ENCODE data around the gene PPP1R3D.
"Not testable (repeated sequence)": the region's sequence is repeated elsewhere in the genome, so short reads cannot be mapped to it uniquely, and the experiment has no call there.

Gene PPP1R3D

GRCh38 chr20:59966428-59966827, 26.3 kb upstream of the PPP1R3D start:
- no peaks in the 10 kb centered on the region for H3K4me1 ChIP-seq (ENCODE audit: insufficient read depth, low read length)
- H3K27ac ChIP-seq (ENCODE audit: low read length) = no peak overlapping the region
- H3K4me3 ChIP-seq (ENCODE audit: low read length) = no peak overlapping the region
- no peaks in the 10 kb centered on the region for H3K27me3 ChIP-seq (ENCODE audit: insufficient read depth, low read length)
- no peaks in the 10 kb centered on the region for H3K36me3 ChIP-seq (ENCODE audit: insufficient read depth, low read depth, low read length)
- no peak overlapping the region for H3K9ac ChIP-seq (ENCODE audit: low read depth, low read length)
- no peaks in the 10 kb centered on the region for H3K9me3 ChIP-seq (ENCODE audit: insufficient read depth, low read depth, low read length)

- no peaks in the 10 kb centered on the region for H3K4me1 ChIP-seq (ENCODE audit: insufficient read depth, low read length)
- H3K4me3 ChIP-seq (ENCODE audit: low read length) = no peak overlapping the region
- no peak overlapping the region for H3K9ac ChIP-seq (ENCODE audit: low read depth, low read length)
- no peaks in the 10 kb centered on the region for H3K27me3 ChIP-seq (ENCODE audit: insufficient read depth, low read length)
- no peak overlapping the region for H3K27ac ChIP-seq (ENCODE audit: low read length)
- H3K36me3 ChIP-seq (ENCODE audit: insufficient read depth, low read depth, low read length) = no peaks in the 10 kb centered on the region
- H3K9me3 ChIP-seq (ENCODE audit: insufficient read depth, low read depth, low read length) = no peaks in the 10 kb centered on the region
Measured at GRCh38 chr20:59962155-59962554, 22.1 kb upstream of the PPP1R3D start.

GRCh38 chr20:59961423-59961822, 21.3 kb upstream of the PPP1R3D start:
- no peak overlapping the region for H3K27ac ChIP-seq (ENCODE audit: low read length)
- no peak overlapping the region for H3K4me3 ChIP-seq (ENCODE audit: low read length)

GRCh38 chr20:59958626-59959025, 18.5 kb upstream of the PPP1R3D start:
- Histone ChIP-seq H3K27ac (ENCODE audit: low read length) (no peak overlapping the region), H3K9me3 (ENCODE audit: insufficient read depth, low read depth, low read length) (no peaks in the 10 kb centered on the region), H3K4me3 (ENCODE audit: low read length) (no peak overlapping the region), H3K4me1 (ENCODE audit: insufficient read depth, low read length) (no peaks in the 10 kb centered on the region), H3K9ac (ENCODE audit: low read depth, low read length) (no peak overlapping the region), H3K36me3 (ENCODE audit: insufficient read depth, low read depth, low read length) (no peaks in the 10 kb centered on the region), H3K27me3 (ENCODE audit: insufficient read depth, low read length) (no peaks in the 10 kb centered on the region)

More at GRCh38 chr20:59961423-59961822, 21.3 kb upstream of the PPP1R3D start:
- no peak overlapping the region for H3K9ac ChIP-seq (ENCODE audit: low read depth, low read length)
- no peaks in the 10 kb centered on the region for H3K36me3 ChIP-seq (ENCODE audit: insufficient read depth, low read depth, low read length)
- no peaks in the 10 kb centered on the region for H3K27me3 ChIP-seq (ENCODE audit: insufficient read depth, low read length)
- H3K4me1 ChIP-seq (ENCODE audit: insufficient read depth, low read length) = no peaks in the 10 kb centered on the region
- H3K9me3 ChIP-seq (ENCODE audit: insufficient read depth, low read depth, low read length) = no peaks in the 10 kb centered on the region

- Histone ChIP-seq H3K4me3 (ENCODE audit: low read length) (no peak within 1 kb of the TSS), H3K27ac (ENCODE audit: low read length) (no peak within 1 kb of the TSS), H3K36me3 (ENCODE audit: insufficient read depth, low read depth, low read length) (no peaks in the 10 kb centered on the region), H3K9ac (ENCODE audit: low read depth, low read length) (no peak within 1 kb of the TSS), H3K9me3 (ENCODE audit: insufficient read depth, low read depth, low read length) (no peaks in the 10 kb centered on the region), H3K27me3 (ENCODE audit: insufficient read depth, low read length) (no peaks in the 10 kb centered on the region), H3K4me1 (ENCODE audit: insufficient read depth, low read length) (no peaks in the 10 kb centered on the region)
Measured at GRCh38 chr20:59958123-59958522, 18.0 kb upstream of the PPP1R3D start, which contains the start of gene CDH26. CDH26 (plus strand) TSS chr20:59958423; CDS start chr20:59958727, 304 bp downstream.

- H3K36me3 ChIP-seq (ENCODE audit: insufficient read depth, low read depth, low read length); H3K27me3 ChIP-seq (ENCODE audit: insufficient read depth, low read length); H3K9me3 ChIP-seq (ENCODE audit: insufficient read depth, low read depth, low read length); H3K4me3 ChIP-seq (ENCODE audit: low read length); H3K9ac ChIP-seq (ENCODE audit: low read depth, low read length); H3K27ac ChIP-seq (ENCODE audit: low read length); H3K4me1 ChIP-seq (ENCODE audit: insufficient read depth, low read length): not testable (repeated sequence)
Measured at GRCh38 chr20:59957568-59957967, 17.5 kb upstream of the PPP1R3D start.

GRCh38 chr20:59955131-59955796, 15.2 kb upstream of the PPP1R3D start:
- H3K27ac ChIP-seq (ENCODE audit: low read length) = no peak overlapping the region
- no peaks in the 10 kb centered on the region for H3K27me3 ChIP-seq (ENCODE audit: insufficient read depth, low read length)
- no peaks in the 10 kb centered on the region for H3K36me3 ChIP-seq (ENCODE audit: insufficient read depth, low read depth, low read length)
- no peaks in the 10 kb centered on the region for H3K9me3 ChIP-seq (ENCODE audit: insufficient read depth, low read depth, low read length)
- no peaks in the 10 kb centered on the region for H3K4me1 ChIP-seq (ENCODE audit: insufficient read depth, low read length)
- H3K9ac ChIP-seq (ENCODE audit: low read depth, low read length) = no peak overlapping the region
- H3K4me3 ChIP-seq (ENCODE audit: low read length) = no peak overlapping the region

- Histone ChIP-seq H3K27ac (ENCODE audit: low read length) (no peak overlapping the region), H3K36me3 (ENCODE audit: insufficient read depth, low read depth, low read length) (no peaks in the 10 kb centered on the region), H3K4me1 (ENCODE audit: insufficient read depth, low read length) (no peaks in the 10 kb centered on the region), H3K27me3 (ENCODE audit: insufficient read depth, low read length) (no peaks in the 10 kb centered on the region), H3K9me3 (ENCODE audit: insufficient read depth, low read depth, low read length) (no peaks in the 10 kb centered on the region), H3K4me3 (ENCODE audit: low read length) (no peak overlapping the region), H3K9ac (ENCODE audit: low read depth, low read length) (no peak overlapping the region)
Measured at GRCh38 chr20:59954718-59955117, 14.6 kb upstream of the PPP1R3D start.

GRCh38 chr20:59949911-59950310, 9.8 kb upstream of the PPP1R3D start:
- Histone ChIP-seq H3K9ac (ENCODE audit: low read depth, low read length) (no peak overlapping the region), H3K4me3 (ENCODE audit: low read length) (no peak overlapping the region), H3K27ac (ENCODE audit: low read length) (no peak overlapping the region), H3K9me3 (ENCODE audit: insufficient read depth, low read depth, low read length) (no peaks in the 10 kb centered on the region), H3K27me3 (ENCODE audit: insufficient read depth, low read length) (no peaks in the 10 kb centered on the region), H3K4me1 (ENCODE audit: insufficient read depth, low read length) (peaks cover 13% of the 10 kb centered on the region; the same call in 1 of the 2 replicates), H3K36me3 (ENCODE audit: insufficient read depth, low read depth, low read length) (peaks cover 16% of the 10 kb centered on the region)

- H3K4me1 ChIP-seq (ENCODE audit: insufficient read depth, low read length) = peaks cover 13% of the 10 kb centered on the region; the same call in 1 of the 2 replicates
- H3K36me3 ChIP-seq (ENCODE audit: insufficient read depth, low read depth, low read length) = peaks cover 25% of the 10 kb centered on the region
- no peaks in the 10 kb centered on the region for H3K27me3 ChIP-seq (ENCODE audit: insufficient read depth, low read length)
- no peak overlapping the region for H3K9ac ChIP-seq (ENCODE audit: low read depth, low read length)
- no peak overlapping the region for H3K27ac ChIP-seq (ENCODE audit: low read length)
- no peaks in the 10 kb centered on the region for H3K9me3 ChIP-seq (ENCODE audit: insufficient read depth, low read depth, low read length)
- no peak overlapping the region for H3K4me3 ChIP-seq (ENCODE audit: low read length)
Measured at GRCh38 chr20:59948828-59949720, 9.0 kb upstream of the PPP1R3D start.

GRCh38 chr20:59948212-59948611, 8.1 kb upstream of the PPP1R3D start:
- Histone ChIP-seq H3K9me3 (ENCODE audit: insufficient read depth, low read depth, low read length) (no peaks in the 10 kb centered on the region), H3K4me1 (ENCODE audit: insufficient read depth, low read length) (peaks cover 13% of the 10 kb centered on the region; the same call in 1 of the 2 replicates), H3K36me3 (ENCODE audit: insufficient read depth, low read depth, low read length) (peaks cover 33% of the 10 kb centered on the region), H3K4me3 (ENCODE audit: low read length) (no peak overlapping the region), H3K27ac (ENCODE audit: low read length) (no peak overlapping the region), H3K27me3 (ENCODE audit: insufficient read depth, low read length) (no peaks in the 10 kb centered on the region), H3K9ac (ENCODE audit: low read depth, low read length) (no peak overlapping the region)

GRCh38 chr20:59947376-59947775, 7.3 kb upstream of the PPP1R3D start:
- H3K4me1 ChIP-seq (ENCODE audit: insufficient read depth, low read length) = peaks cover 13% of the 10 kb centered on the region; the same call in 1 of the 2 replicates
- H3K27ac ChIP-seq (ENCODE audit: low read length) = no peak overlapping the region
- H3K36me3 ChIP-seq (ENCODE audit: insufficient read depth, low read depth, low read length) = peaks cover 42% of the 10 kb centered on the region
- H3K4me3 ChIP-seq (ENCODE audit: low read length) = no peak overlapping the region
- H3K9me3 ChIP-seq (ENCODE audit: insufficient read depth, low read depth, low read length) = no peaks in the 10 kb centered on the region
- H3K27me3 ChIP-seq (ENCODE audit: insufficient read depth, low read length) = no peaks in the 10 kb centered on the region
- H3K9ac ChIP-seq (ENCODE audit: low read depth, low read length) = no peak overlapping the region

Measured in iPS-20b (cell line).